Measurements from ENCODE around the gene ACTRT3. TPM values are rescaled to one million over a fixed set of nuclear protein-coding genes. Genes with fewer than 3 reads are reported as not detected.

Gene ACTRT3
- total RNA-seq, 4 donors from 2014 or later: 0.39 to 0.68 (median 0.60) TPM; not detected in 1

DNA sequence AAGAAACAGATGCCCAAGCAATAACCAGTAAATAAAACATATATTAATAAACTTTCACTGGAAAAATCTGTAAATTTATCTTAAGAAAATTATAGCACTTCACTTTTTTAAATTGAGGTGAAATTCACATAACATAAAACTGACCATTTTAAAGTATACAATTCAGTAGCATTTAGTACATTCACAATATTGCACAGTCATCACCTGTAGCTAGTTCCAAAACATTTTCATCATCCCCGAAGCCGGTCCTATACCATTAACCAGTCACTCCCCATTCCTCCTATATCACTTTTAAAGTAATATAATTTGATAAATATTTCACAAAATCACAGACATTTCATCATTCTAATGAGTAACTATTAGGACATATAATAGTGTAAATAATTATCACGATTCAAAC lies 35.3 kb upstream of the ACTRT3 start:
- Histone ChIP-seq H3K4me1 (no peaks in the 10 kb centered on the region), H3K27ac (no peak overlapping the region), H3K27me3 (no peaks in the 10 kb centered on the region), H3K36me3 (peaks cover 5% of the 10 kb centered on the region), H3K9me3 (no peaks in the 10 kb centered on the region), H3K4me3 (no peak overlapping the region)
- no peak for TF ChIP-seq POLR2A (IDR thresholded peaks at IDR 0.05)
- no peak for TF ChIP-seq POLR2AphosphoS5 (IDR thresholded peaks at IDR 0.05)
- DNase-seq (ENCODE audit: low spot score in 2 of 2): no peak
- WGBS: 92% methylated on average over 3 of the region's 3 CpGs

GRCh38 chr3:169792359-169792758 lies 23.0 kb upstream of the ACTRT3 start:
- 100% methylated on average over 1 of the region's 1 CpG for WGBS
- H3K27me3 ChIP-seq: no peaks in the 10 kb centered on the region
- H3K27ac ChIP-seq: no peak overlapping the region
- H3K9me3 ChIP-seq: no peaks in the 10 kb centered on the region
- H3K4me1 ChIP-seq: no peaks in the 10 kb centered on the region
- DNase-seq (ENCODE audit: low spot score in 2 of 2): no peak
- TF ChIP-seq POLR2A (IDR thresholded peaks at IDR 0.05) (no peak), POLR2AphosphoS5 (IDR thresholded peaks at IDR 0.05) (no peak)
- H3K4me3 ChIP-seq: no peak overlapping the region
- peaks cover 35% of the 10 kb centered on the region for H3K36me3 ChIP-seq

GRCh38 chr3:169790687-169791429 lies 21.5 kb upstream of the ACTRT3 start:
- no peaks in the 10 kb centered on the region for H3K4me1 ChIP-seq
- H3K27ac ChIP-seq: no peak overlapping the region
- WGBS: 90% methylated on average over 4 of the region's 4 CpGs
- TF ChIP-seq EP300 (IDR thresholded peaks at IDR 0.05) (no peak), POLR2A (IDR thresholded peaks at IDR 0.05) (no peak), POLR2AphosphoS5 (IDR thresholded peaks at IDR 0.05) (no peak)
- TF ChIP-seq, protein P1, sequence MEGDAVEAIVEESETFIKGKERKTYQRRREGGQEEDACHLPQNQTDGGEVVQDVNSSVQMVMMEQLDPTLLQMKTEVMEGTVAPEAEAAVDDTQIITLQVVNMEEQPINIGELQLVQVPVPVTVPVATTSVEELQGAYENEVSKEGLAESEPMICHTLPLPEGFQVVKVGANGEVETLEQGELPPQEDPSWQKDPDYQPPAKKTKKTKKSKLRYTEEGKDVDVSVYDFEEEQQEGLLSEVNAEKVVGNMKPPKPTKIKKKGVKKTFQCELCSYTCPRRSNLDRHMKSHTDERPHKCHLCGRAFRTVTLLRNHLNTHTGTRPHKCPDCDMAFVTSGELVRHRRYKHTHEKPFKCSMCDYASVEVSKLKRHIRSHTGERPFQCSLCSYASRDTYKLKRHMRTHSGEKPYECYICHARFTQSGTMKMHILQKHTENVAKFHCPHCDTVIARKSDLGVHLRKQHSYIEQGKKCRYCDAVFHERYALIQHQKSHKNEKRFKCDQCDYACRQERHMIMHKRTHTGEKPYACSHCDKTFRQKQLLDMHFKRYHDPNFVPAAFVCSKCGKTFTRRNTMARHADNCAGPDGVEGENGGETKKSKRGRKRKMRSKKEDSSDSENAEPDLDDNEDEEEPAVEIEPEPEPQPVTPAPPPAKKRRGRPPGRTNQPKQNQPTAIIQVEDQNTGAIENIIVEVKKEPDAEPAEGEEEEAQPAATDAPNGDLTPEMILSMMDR (IDR thresholded peaks at IDR 0.05): no peak
- no peaks in the 10 kb centered on the region for H3K9me3 ChIP-seq
- no peaks in the 10 kb centered on the region for H3K27me3 ChIP-seq
- DNase-seq (ENCODE audit: low spot score in 2 of 2): no peak
- H3K4me3 ChIP-seq: no peak overlapping the region
- H3K36me3 ChIP-seq: peaks cover 47% of the 10 kb centered on the region

DNA sequence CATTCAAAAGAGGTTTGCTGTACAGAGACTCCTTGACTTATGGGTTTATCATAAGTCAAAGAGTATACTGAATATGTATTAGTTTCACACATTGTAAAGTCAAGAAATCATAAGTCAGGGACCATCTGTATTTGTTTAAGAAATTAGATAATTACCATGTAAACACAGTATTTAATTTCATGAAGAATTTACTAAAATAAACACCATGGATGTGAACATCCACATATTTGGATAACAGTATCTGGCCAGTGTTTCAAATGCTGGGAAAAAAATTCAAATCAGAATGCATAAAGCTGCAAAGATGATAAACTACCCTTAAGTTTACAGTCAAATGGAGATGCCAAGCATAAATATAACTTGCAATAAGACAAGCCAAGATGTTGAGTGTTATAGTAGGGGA lies 20.9 kb upstream of the ACTRT3 start:
- no peaks in the 10 kb centered on the region for H3K4me1 ChIP-seq
- no peaks in the 10 kb centered on the region for H3K27me3 ChIP-seq
- no peak overlapping the region for H3K4me3 ChIP-seq
- TF ChIP-seq EP300 (IDR thresholded peaks at IDR 0.05) (no peak), POLR2A (IDR thresholded peaks at IDR 0.05) (no peak), POLR2AphosphoS5 (IDR thresholded peaks at IDR 0.05) (no peak)
- TF ChIP-seq, protein P1 (IDR thresholded peaks at IDR 0.05): no peak
- no peak for DNase-seq (ENCODE audit: low spot score in 2 of 2)
- H3K9me3 ChIP-seq: no peaks in the 10 kb centered on the region
- peaks cover 53% of the 10 kb centered on the region for H3K36me3 ChIP-seq
- no peak overlapping the region for H3K27ac ChIP-seq

GRCh38 chr3:169787791-169788190 lies 18.4 kb upstream of the ACTRT3 start:
- no peak for TF ChIP-seq POLR2AphosphoS5 (IDR thresholded peaks at IDR 0.05)
- no peak for TF ChIP-seq EP300 (IDR thresholded peaks at IDR 0.05)
- TF ChIP-seq, protein P1 (IDR thresholded peaks at IDR 0.05): no peak
- TF ChIP-seq POLR2A (IDR thresholded peaks at IDR 0.05): no peak
- 73% methylated on average over 1 of the region's 1 CpG for WGBS
- Histone ChIP-seq H3K4me1 (no peaks in the 10 kb centered on the region), H3K27me3 (no peaks in the 10 kb centered on the region), H3K4me3 (no peak overlapping the region), H3K27ac (no peak overlapping the region), H3K9me3 (no peaks in the 10 kb centered on the region), H3K36me3 (peaks cover 64% of the 10 kb centered on the region)
- DNase-seq (ENCODE audit: low spot score in 2 of 2): no peak

DNA sequence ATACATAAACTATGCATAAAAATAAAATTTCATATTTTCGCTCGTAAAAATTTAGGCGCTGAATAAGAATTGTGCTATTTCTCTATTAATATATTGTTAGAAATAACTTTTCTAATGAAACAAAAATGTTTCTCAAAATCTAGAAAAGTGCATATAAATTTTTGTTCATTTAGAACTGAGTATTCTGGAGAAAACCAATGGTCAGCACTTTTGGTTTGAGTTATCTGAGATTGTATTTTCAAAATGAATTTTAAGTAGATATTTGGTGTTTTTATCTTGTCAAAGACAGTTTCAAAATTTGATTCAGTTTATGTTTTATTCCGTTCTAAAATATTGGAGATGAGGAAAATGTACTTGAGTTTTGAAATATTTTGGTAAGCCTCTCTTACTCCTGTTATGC lies 17.8 kb upstream of the ACTRT3 start:
- Histone ChIP-seq H3K4me3 (no peak overlapping the region), H3K27ac (no peak overlapping the region), H3K36me3 (peaks cover 64% of the 10 kb centered on the region), H3K27me3 (no peaks in the 10 kb centered on the region), H3K4me1 (no peaks in the 10 kb centered on the region), H3K9me3 (no peaks in the 10 kb centered on the region)
- TF ChIP-seq POLR2A (IDR thresholded peaks at IDR 0.05) (no peak), POLR2AphosphoS5 (IDR thresholded peaks at IDR 0.05) (no peak), EP300 (IDR thresholded peaks at IDR 0.05) (no peak)
- TF ChIP-seq, protein P1 (IDR thresholded peaks at IDR 0.05): no peak
- WGBS: 99% methylated on average over 4 of the region's 4 CpGs
- DNase-seq (ENCODE audit: low spot score in 2 of 2): no peak
